Stimulated activated CD4-positive, alpha-beta T cell treated with anti-CD3 and anti-CD28 coated beads, Interleukin-4, amount 100 ng/mL, for 4 hours (primary cell): Measurements from ENCODE around the gene SDK2.
A peak's percentile ranks its signal among the peaks of the same experiment; 100 is the strongest.
"Not testable (repeated sequence)": the region's sequence is repeated elsewhere in the genome, so short reads cannot be mapped to it uniquely, and the experiment has no call there.

ENCODE experiments used
- DNase-seq, 2 experiments: peaks; one replicate each; pipeline ENCODE4 v3.0.0-alpha.2; 2020

SDK2 gene

GRCh38 chr17:73311781-73312641 is 332.2 kb downstream of the SDK2 start, which contains the start of gene CDC42EP4:
CDC42EP4 (minus strand) TSS chr17:73312001; CDS start chr17:73286500, 25,501 bp downstream.
- peak; percentile 83 to 84 for DNase-seq

- DNase-seq: peak in 1 of 2 experiments; percentile 14
Observed at GRCh38 chr17:73311428-73311780, 332.8 kb downstream of the SDK2 start.

GRCh38 chr17:73309727-73310596 is 334.3 kb downstream of the SDK2 start:
- no peak for DNase-seq

- DNase-seq: not testable (repeated sequence)
Observed at GRCh38 chr17:73308959-73309358, 335.3 kb downstream of the SDK2 start.

GRCh38 chr17:73308017-73308823 is 336.0 kb downstream of the SDK2 start:
- DNase-seq: no peak

- no peak for DNase-seq
Observed at GRCh38 chr17:73307130-73307529, 337.1 kb downstream of the SDK2 start.

- DNase-seq: no peak
Observed at GRCh38 chr17:73305845-73306836, 338.1 kb downstream of the SDK2 start.

- DNase-seq: no peak
Observed at GRCh38 chr17:73304971-73305812, 339.1 kb downstream of the SDK2 start.

- DNase-seq: no peak
Observed at GRCh38 chr17:73304438-73304837, 339.8 kb downstream of the SDK2 start.

- no peak for DNase-seq
Observed at GRCh38 chr17:73302189-73302588, 342.1 kb downstream of the SDK2 start.

- no peak for DNase-seq
Observed at GRCh38 chr17:73301369-73301768, 342.9 kb downstream of the SDK2 start.

GRCh38 chr17:73300392-73300791 is 343.9 kb downstream of the SDK2 start:
- DNase-seq: no peak

GRCh38 chr17:73297934-73298861 is 346.0 kb downstream of the SDK2 start:
- no peak for DNase-seq

GRCh38 chr17:73293480-73293911 is 350.7 kb downstream of the SDK2 start:
- DNase-seq: no peak

GRCh38 chr17:73293031-73293430 is 351.2 kb downstream of the SDK2 start:
- no peak for DNase-seq

- DNase-seq: no peak
Observed at GRCh38 chr17:73292031-73292531, 352.2 kb downstream of the SDK2 start.

GRCh38 chr17:73291260-73291801 is 352.9 kb downstream of the SDK2 start:
- DNase-seq: no peak

GRCh38 chr17:73290399-73291259 is 353.6 kb downstream of the SDK2 start:
- no peak for DNase-seq
